IMR-90 (cell line): ENCODE data around the gene VIT. TPM values are rescaled to one million over a fixed set of nuclear protein-coding genes. Genes with fewer than 3 reads are reported as not detected.

Experiments used
- ATAC-seq: fragments of 200-7000 bp; cut with Tn5 transposase; 2 replicates; pipeline ENCODE4 v1.9.1; 2020; ENCODE audit warnings: low read depth, mild to moderate bottlenecking, moderate library complexity
- BruUV-seq: library from RNA; stranded (reverse); fragments of 400-500 nt; replicated peaks from 2 replicates; lab custom pipeline; 2021; lab: Mats Ljungman, UMichigan
- CTCF ChIA-PET: fragments of 300-600 bp; formaldehyde crosslinking; extraction: SDS; loops from one replicate; lab custom pipeline; 2021; ENCODE audit warnings: antibody characterized with exemption; lab: Yijun Ruan, JAX
- POLR2A ChIA-PET: fragments of 300-600 bp; sonication (Branson Sonifier 250); formaldehyde crosslinking; loops from one replicate; lab custom pipeline; 2022; ENCODE audit warnings: antibody characterized with exemption; ENCODE audit not compliant: unreplicated experiment; lab: Charles Lee
- DNase-seq: peaks from one replicate; pipeline ENCODE4 v3.0.0; 2013
- H2AFZ ChIP-seq: replicated peaks from 2 replicates; pipeline ENCODE3; 2013; ENCODE audit warnings: low read length, mild to moderate bottlenecking; ENCODE audit not compliant: poor library complexity
- H2AK5ac ChIP-seq: 2 replicates; pipeline ENCODE4 v1.6.1; 2013; ENCODE audit warnings: low read depth, low read length, inconsistent platforms
- H2AK9ac ChIP-seq: replicated peaks from 2 replicates; pipeline ENCODE3; 2013; ENCODE audit warnings: mild to moderate bottlenecking, low read depth, low read length, moderate library complexity; ENCODE audit not compliant: poor library complexity
- H2BK120ac ChIP-seq: 2 replicates; pipeline ENCODE4 v1.6.1; 2013; ENCODE audit warnings: low read depth, low read length, inconsistent platforms
- H2BK15ac ChIP-seq: 3 replicates; pipeline ENCODE4 v1.6.1; 2013; ENCODE audit warnings: low read depth, low read length, inconsistent platforms
- H2BK20ac ChIP-seq: 2 replicates; pipeline ENCODE4 v1.6.1; 2013; ENCODE audit warnings: low read depth, mild to moderate bottlenecking, inconsistent platforms, low read length, moderate library complexity
- H2BK5ac ChIP-seq: 2 replicates; pipeline ENCODE4 v1.6.1; 2013; ENCODE audit warnings: mild to moderate bottlenecking, low read depth, low read length, inconsistent platforms; ENCODE audit not compliant: poor library complexity, severe bottlenecking
- H3K14ac ChIP-seq: replicated peaks from 2 replicates; pipeline ENCODE4 v1.6.1; 2013; ENCODE audit warnings: low read depth, low read length, inconsistent platforms
- H3K18ac ChIP-seq: 2 replicates; pipeline ENCODE4 v1.6.1; 2013; ENCODE audit warnings: low read depth, low read length, control low read depth
- H3K23ac ChIP-seq: 2 replicates; pipeline ENCODE4 v1.6.1; 2013; ENCODE audit warnings: low read depth, low read length, inconsistent platforms
- H3K27ac ChIP-seq: 2 replicates; pipeline ENCODE4 v1.5.1; 2013; ENCODE audit warnings: mild to moderate bottlenecking, control low read depth, low read length; ENCODE audit not compliant: insufficient read depth
- H3K27me3 ChIP-seq: 2 replicates; pipeline ENCODE4 v1.6.1; 2013; ENCODE audit warnings: low read length; ENCODE audit not compliant: control insufficient read depth, insufficient read depth
- H3K36me3 ChIP-seq: 2 replicates; pipeline ENCODE4 v1.6.1; 2013; ENCODE audit warnings: low read length, mixed read lengths; ENCODE audit not compliant: control insufficient read depth, insufficient read depth
- H3K4ac ChIP-seq: 2 replicates; pipeline ENCODE4 v1.6.1; 2013; ENCODE audit warnings: low read depth, low read length, inconsistent platforms
- H3K4me1 ChIP-seq: 2 replicates; pipeline ENCODE4 v1.6.1; 2013; ENCODE audit warnings: low read length, mixed read lengths; ENCODE audit not compliant: control insufficient read depth, insufficient read depth
- H3K4me2 ChIP-seq: 2 replicates; pipeline ENCODE4 v1.6.1; 2013; ENCODE audit warnings: low read depth, mild to moderate bottlenecking, control low read depth, low read length, moderate library complexity
- H3K4me3 ChIP-seq: 2 replicates; pipeline ENCODE4 v1.5.1; 2013; ENCODE audit warnings: low read depth, mild to moderate bottlenecking, control low read depth, low read length, moderate library complexity; ENCODE audit not compliant: insufficient read depth
- H3K56ac ChIP-seq: 2 replicates; pipeline ENCODE4 v1.6.1; 2013; ENCODE audit warnings: low read length, inconsistent platforms; ENCODE audit not compliant: insufficient read depth; ENCODE audit errors: extremely low read depth
- H3K79me1 ChIP-seq, 2 experiments: 2 replicates each; pipeline ENCODE4 v1.6.1; 2013; ENCODE audit warnings: low read length in 2 of 2, inconsistent platforms in 1 of 2, low read depth in 1 of 2
- H3K9ac ChIP-seq: 2 replicates; pipeline ENCODE4 v1.6.1; 2013; ENCODE audit warnings: low read depth, low read length, control low read depth
- H3K9me1 ChIP-seq: 2 replicates; pipeline ENCODE4 v1.6.1; 2013; ENCODE audit warnings: low read length, inconsistent platforms; ENCODE audit not compliant: insufficient read depth
- H3K9me3 ChIP-seq: 2 replicates; pipeline ENCODE4 v1.6.1; 2013; ENCODE audit warnings: low read length; ENCODE audit not compliant: control insufficient read depth, insufficient read depth
- H4K20me1 ChIP-seq: 2 replicates; pipeline ENCODE4 v1.6.1; 2013; ENCODE audit warnings: low read length, inconsistent platforms; ENCODE audit not compliant: insufficient read depth
- H4K5ac ChIP-seq: 2 replicates; pipeline ENCODE4 v1.6.1; 2013; ENCODE audit warnings: mild to moderate bottlenecking, low read depth, low read length, control low read depth
- H4K8ac ChIP-seq, 2 experiments: 2 replicates each; pipeline ENCODE4 v1.6.1; 2013; ENCODE audit warnings: low read depth in 2 of 2, low read length in 2 of 2, control low read depth in 1 of 2, inconsistent platforms in 1 of 2
- H4K91ac ChIP-seq: 2 replicates; pipeline ENCODE4 v1.6.1; 2013; ENCODE audit warnings: low read depth, low read length, inconsistent platforms; ENCODE audit not compliant: insufficient read depth
- CTCF ChIP-seq: conservative IDR thresholded peaks from 2 replicates; pipeline ENCODE4 v1.5.1; 2012; ENCODE audit warnings: mild to moderate bottlenecking, low read depth, low read length, improper control_type of control experiment
- ELK1 ChIP-seq: fragments of 150-350 bp; IDR thresholded peaks from 2 replicates; pipeline ENCODE4 v1.6.1; 2016; ENCODE audit warnings: low read depth, mild to moderate bottlenecking, low read length, moderate library complexity, borderline replicate concordance
- MAZ ChIP-seq: IDR thresholded peaks from 2 replicates; pipeline ENCODE4 v1.6.1; 2012; ENCODE audit warnings: low read depth, mild to moderate bottlenecking, low read length, improper control_type of control experiment, moderate library complexity, borderline replicate concordance
- MXI1 ChIP-seq: IDR thresholded peaks from 2 replicates; pipeline ENCODE4 v1.6.1; 2012; ENCODE audit warnings: low read depth, mild to moderate bottlenecking, low read length, moderate library complexity, borderline replicate concordance
- NFE2L2 ChIP-seq: fragments of 150-350 bp; IDR thresholded peaks from 2 replicates; pipeline ENCODE4 v1.6.1; 2016; ENCODE audit warnings: low read depth, mild to moderate bottlenecking, low read length
- POLR2A ChIP-seq: IDR thresholded peaks from 2 replicates; pipeline ENCODE4 v1.6.1; 2012; ENCODE audit warnings: mild to moderate bottlenecking, low read depth, low read length
- RAD21 ChIP-seq: IDR thresholded peaks from 2 replicates; pipeline ENCODE4 v1.6.1; 2012; ENCODE audit warnings: low read length, improper control_type of control experiment
- RCOR1 ChIP-seq: IDR thresholded peaks from 2 replicates; pipeline ENCODE4 v1.6.1; 2012; ENCODE audit warnings: mild to moderate bottlenecking, low read length, improper control_type of control experiment; ENCODE audit not compliant: insufficient replicate concordance
- RFX5 ChIP-seq: IDR thresholded peaks from 2 replicates; pipeline ENCODE4 v1.8.0; 2012; ENCODE audit warnings: low read depth, mild to moderate bottlenecking, low read length, moderate library complexity
- SMC3 ChIP-seq: fragments of 150-350 bp; IDR thresholded peaks from 2 replicates; pipeline ENCODE4 v1.6.1; 2016; ENCODE audit warnings: low read depth, mild to moderate bottlenecking, antibody characterized with exemption, low read length, moderate library complexity
- USF2 ChIP-seq: fragments of 150-350 bp; IDR thresholded peaks from 2 replicates; pipeline ENCODE4 v1.6.1; 2017; ENCODE audit warnings: mild to moderate bottlenecking, antibody characterized with exemption, low read length, low read depth
- WGBS, 2 experiments: methylation state at CpG; one replicate each; pipeline versions ENCODE4 v1.1.5 to v1.1.7; 2013; ENCODE audit warnings: missing lambda C conversion rate in 2 of 2; ENCODE audit not compliant: insufficient read length in 1 of 2; ENCODE audit errors: extremely low coverage in 2 of 2; 5-methylcytosine and 5-hydroxymethylcytosine counted together
- dilution Hi-C: fragments of 300-500 bp; cut with HindIII; formaldehyde crosslinking; loops from one replicate; pipeline ENCODE4 v1.14.3; 2018; ENCODE audit warnings: low sequenced_read_pairs; ENCODE audit not compliant: unreplicated experiment
- in situ Hi-C: fragments of 300-500 bp; cut with MboI; formaldehyde crosslinking; loops from 3 replicates; pipeline ENCODE4 v1.14.3; 2019; ENCODE audit warnings: low sequenced_read_pairs, inconsistent platforms, mixed read lengths
- intact Hi-C: fragments of 100-400 bp; cut with micrococcal nuclease; formaldehyde crosslinking; loops from 2 replicates; pipeline ENCODE4 v1.10.0; 2022
- polyA plus RNA-seq, 3 experiments: library from polyadenylated mRNA; depleted of rRNA; stranded (reverse); fragments of >200 nt; gene quantifications; 2 replicates each; pipeline ENCODE4 v1.2.3, GENCODE V29; 2012; ENCODE audit warnings: low replicate concordance in 1 of 3
- total RNA-seq: library from RNA; depleted of rRNA; stranded (reverse); fragments of >200 nt; gene quantifications from 2 replicates; pipeline ENCODE4 v1.2.3, GENCODE V29; 2012

The VIT gene
- total and polyA plus RNA-seq, 2 of the 4 experiments (the other 2 are of a cell fraction), result under 0.01 TPM; not detected in 1

GRCh38 chr2:36781907-36782720 lies 85.6 kb downstream of the VIT start (continued):
- TF ChIP-seq USF2 (no peak), MXI1 (no peak), RAD21 (no peak), SMC3 (no peak)

DNA sequence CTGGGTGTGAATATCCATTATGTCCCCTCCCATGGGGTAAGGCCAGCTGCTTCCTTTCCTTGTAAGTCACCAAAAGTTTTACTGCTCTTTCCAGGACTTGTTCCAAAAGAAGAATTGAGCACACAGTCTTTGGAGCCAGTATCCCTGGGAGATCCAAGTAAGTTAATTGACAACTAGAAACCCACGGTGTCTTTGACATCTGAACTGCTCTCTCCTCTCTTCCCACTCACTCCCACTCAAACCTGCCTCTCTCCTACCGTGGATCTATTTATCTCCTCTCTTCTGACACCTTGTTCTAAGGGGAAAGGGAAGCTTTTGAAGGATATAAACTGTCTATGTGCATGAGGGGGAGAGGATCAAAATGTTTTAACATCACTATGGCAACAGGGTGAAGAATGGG lies 86.7 kb downstream of the VIT start:
- Histone ChIP-seq H3K23ac (no peak overlapping the region), H3K79me1 (no peaks in the 10 kb centered on the region), H4K8ac (no peak overlapping the region), H3K4me1 (no peaks in the 10 kb centered on the region), H4K91ac (no peak overlapping the region), H3K27ac (no peak overlapping the region), H4K5ac (no peak overlapping the region), H2AK5ac (no peak overlapping the region), H3K4ac (no peak overlapping the region), H3K9me3 (no peaks in the 10 kb centered on the region), H3K4me3 (no peak overlapping the region), H3K36me3 (no peaks in the 10 kb centered on the region), H3K4me2 (no peak overlapping the region), H3K56ac (no peak overlapping the region), H3K18ac (no peak overlapping the region), H2BK15ac (no peak overlapping the region), H3K14ac (no peak overlapping the region), H2AK9ac (no peak overlapping the region), H3K9ac (no peak overlapping the region), H2BK5ac (no peak overlapping the region), H2BK20ac (no peak overlapping the region), H3K9me1 (no peaks in the 10 kb centered on the region), H2AFZ (no peak overlapping the region), H4K20me1 (no peaks in the 10 kb centered on the region), H3K27me3 (peaks cover 22% of the 10 kb centered on the region), H2BK120ac (no peak overlapping the region)
- no TSS peak for BruUV-seq
- intact Hi-C loops, result loop anchor here (5.0 to 10.0 kb wide), 2 partner anchors 134 to 268 kb away; no protein-coding TSS in a partner anchor
- CTCF ChIA-PET, result no interaction called here
- no CpG with 5 or more reads among the region's 2 CpGs for WGBS, 2 experiments
- no peak for ATAC-seq
- dilution Hi-C loops, result no loop called here
- POLR2A ChIA-PET, result no interaction called here
- in situ Hi-C loops, result loop anchor here (5.0 to 10.0 kb wide), 3 partner anchors 132 to 431 kb away; no protein-coding TSS in a partner anchor
- DNase-seq, result no peak
- no peak for TF ChIP-seq CTCF
- TF ChIP-seq MAZ, result no peak
- no peak for TF ChIP-seq USF2
- no peak for TF ChIP-seq ELK1
- TF ChIP-seq SMC3, result no peak
- TF ChIP-seq RFX5, result no peak
- no peak for TF ChIP-seq POLR2A
- TF ChIP-seq NFE2L2, result no peak
- TF ChIP-seq RAD21, result no peak
- no peak for TF ChIP-seq RCOR1
